HG03139 (cell line): ENCODE data around the gene NANOS3.

Experiments used
- ATAC-seq: cut with Tn5 transposase; IDR thresholded peaks from one replicate; pipeline ENCODE4 v1.9.1; 2021; ENCODE audit not compliant: unreplicated experiment

NANOS3 gene

GRCh38 chr19:13876834-13877233, at the start of gene NANOS3:
Gene NANOS3, plus strand, starts transcription at chr19:13877134. Its CDS starts 115 bp downstream, at chr19:13877249.
- ATAC-seq: no peak

GRCh38 chr19:13827656-13828055, 49.3 kb upstream of the NANOS3 start:
- ATAC-seq: no peak

GRCh38 chr19:13830114-13830740, 46.7 kb upstream of the NANOS3 start:
- ATAC-seq: no peak

GRCh38 chr19:13830741-13831536, 46.0 kb upstream of the NANOS3 start:
- ATAC-seq: no peak

GRCh38 chr19:13831537-13832467, 45.1 kb upstream of the NANOS3 start:
- ATAC-seq: no peak

- ATAC-seq: peak; percentile 67
These were observed 43.3 kb upstream of the NANOS3 start for GRCh38 chr19:13833330-13834243.

- no peak for ATAC-seq
These were observed 42.5 kb upstream of the NANOS3 start for GRCh38 chr19:13834244-13835069.

- no peak for ATAC-seq
These were observed 40.9 kb upstream of the NANOS3 start for GRCh38 chr19:13835791-13836723.

- ATAC-seq: no peak
These were observed 38.4 kb upstream of the NANOS3 start for GRCh38 chr19:13838435-13839129.

GRCh38 chr19:13839130-13839937, 37.6 kb upstream of the NANOS3 start:
- ATAC-seq: peak; percentile 33

GRCh38 chr19:13839938-13840304, 37.0 kb upstream of the NANOS3 start:
- no peak for ATAC-seq

GRCh38 chr19:13840305-13841085, 36.4 kb upstream of the NANOS3 start:
- no peak for ATAC-seq

GRCh38 chr19:13841086-13841961, 35.6 kb upstream of the NANOS3 start:
- ATAC-seq: no peak

GRCh38 chr19:13841962-13842290, 35.0 kb upstream of the NANOS3 start:
- no peak for ATAC-seq

- no peak for ATAC-seq
These were observed 34.4 kb upstream of the NANOS3 start for GRCh38 chr19:13842291-13843103.
